ENCODE results near the gene DIABLO.
A peak's percentile ranks its signal among the peaks of the same experiment; 100 is the strongest.
"Not testable (repeated sequence)": the region's sequence is repeated elsewhere in the genome, so short reads cannot be mapped to it uniquely, and the experiment has no call there.

The DIABLO gene

GRCh38 chr12:122187466-122187865 is 38.4 kb downstream of the DIABLO start:
- DNase-seq = no peak

- DNase-seq = no peak
Measured at GRCh38 chr12:122185494-122186082, 40.3 kb downstream of the DIABLO start.

GRCh38 chr12:122185079-122185478 is 40.8 kb downstream of the DIABLO start:
- no peak for DNase-seq

- no peak for DNase-seq
Measured at GRCh38 chr12:122184517-122184916, 41.3 kb downstream of the DIABLO start.

- no peak for DNase-seq
Measured at GRCh38 chr12:122183588-122183940, 42.3 kb downstream of the DIABLO start.

- DNase-seq = peak; percentile 17 to 25
Measured at GRCh38 chr12:122182887-122183587, 42.8 kb downstream of the DIABLO start, which contains the start of gene LRRC43. Gene LRRC43 (plus strand): TSS chr12:122183123. CDS start chr12:122183145, 22 bp downstream.

GRCh38 chr12:122176473-122176872 is 49.4 kb downstream of the DIABLO start:
- DNase-seq = not testable (repeated sequence)

GRCh38 chr12:122174155-122174845 is 51.6 kb downstream of the DIABLO start, which contains the start of gene IL31:
Gene IL31 (minus strand): TSS chr12:122174221. CDS start chr12:122174172, 49 bp downstream.
- no peak for DNase-seq

- DNase-seq = no peak
Measured at GRCh38 chr12:122172262-122172939, 53.5 kb downstream of the DIABLO start.

- DNase-seq = no peak
Measured at GRCh38 chr12:122171399-122171798, 54.5 kb downstream of the DIABLO start.

- no peak for DNase-seq
Measured at GRCh38 chr12:122168492-122168891, 57.4 kb downstream of the DIABLO start.

GRCh38 chr12:122167356-122167925 is 58.4 kb downstream of the DIABLO start:
- no peak for DNase-seq

GRCh38 chr12:122166422-122167349 is 59.2 kb downstream of the DIABLO start:
- DNase-seq = no peak

GRCh38 chr12:122162976-122163375 is 62.9 kb downstream of the DIABLO start:
- no peak for DNase-seq

GRCh38 chr12:122161682-122162081 is 64.2 kb downstream of the DIABLO start:
- DNase-seq = no peak

- no peak for DNase-seq
Measured at GRCh38 chr12:122160761-122161160, 65.1 kb downstream of the DIABLO start.

GRCh38 chr12:122159882-122160281 is 66.0 kb downstream of the DIABLO start:
- no peak for DNase-seq

GRCh38 chr12:122158700-122159285 is 67.1 kb downstream of the DIABLO start:
- DNase-seq = no peak
